ENCODE results near the gene NEURL1B.
A peak's percentile ranks its signal among the peaks of the same experiment; 100 is the strongest.

The NEURL1B gene

DNA sequence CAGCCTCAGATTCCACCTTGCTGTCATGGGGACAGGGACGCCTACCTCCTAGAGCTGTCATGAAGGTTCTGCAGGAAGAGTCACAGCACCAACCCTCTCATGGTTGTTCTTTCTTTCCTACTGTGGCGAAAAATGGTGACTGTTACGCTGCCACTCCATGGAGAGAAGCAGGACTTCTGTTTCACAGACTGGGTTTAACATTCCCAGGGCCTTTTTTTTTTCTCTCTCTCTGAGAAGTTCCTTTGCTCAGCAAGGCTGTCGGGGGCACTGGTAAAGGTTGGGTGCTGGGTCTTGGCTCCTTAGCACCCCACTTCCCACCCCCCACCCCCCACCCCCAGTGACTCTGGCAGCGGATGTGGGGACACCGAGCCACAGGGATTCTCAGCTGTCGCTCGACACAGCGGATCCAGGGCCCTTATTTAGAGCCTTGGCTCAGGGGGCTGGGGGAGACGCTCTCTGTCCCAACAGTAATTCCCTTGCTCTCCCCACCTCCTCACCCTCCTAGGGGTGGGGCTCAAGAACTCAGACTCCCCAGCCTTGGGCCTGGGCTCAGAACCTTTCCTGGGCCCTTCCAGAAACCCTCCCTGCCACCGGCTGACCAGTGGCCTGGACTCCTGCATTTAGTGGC is 95.6 kb downstream of the NEURL1B start:
- no peak overlapping the region for H3K4me3 ChIP-seq (replicated peaks; ENCODE audit: low read depth, low read length)
- DNase-seq (ENCODE audit: low read depth): no peak
- no peak for TF ChIP-seq CTCF (IDR thresholded peaks at IDR 0.05; ENCODE audit: low read length, missing control alignments)

GRCh38 chr5:172739375-172739774 is 98.3 kb downstream of the NEURL1B start:
- no peak for TF ChIP-seq CTCF (IDR thresholded peaks at IDR 0.05; ENCODE audit: low read length, missing control alignments)
- DNase-seq (ENCODE audit: low read depth): no peak
- H3K4me3 ChIP-seq (replicated peaks; ENCODE audit: low read depth, low read length): no peak overlapping the region

- peak; percentile 93 for DNase-seq (ENCODE audit: low read depth)
- no peak overlapping the region for H3K4me3 ChIP-seq (replicated peaks; ENCODE audit: low read depth, low read length)
Measured at GRCh38 chr5:172740428-172741205, 99.6 kb downstream of the NEURL1B start.

More at GRCh38 chr5:172740428-172741205, 99.6 kb downstream of the NEURL1B start:
- TF ChIP-seq CTCF (IDR thresholded peaks at IDR 0.05; ENCODE audit: low read length, missing control alignments): no peak

Measured in fibroblast of pulmonary artery (primary cell).